Testis (tissue), 2 donors: ENCODE measurements around the gene MSI2.

ENCODE experiments used
- POLR2A ChIP-seq: fragments of 450-650 bp; IDR thresholded peaks from one replicate; pipeline ENCODE4 v1.6.1; 2017; ENCODE audit warnings: antibody characterized with exemption, mild to moderate bottlenecking, moderate library complexity
- TF ChIP-seq, protein P1 (sequence below), 3 experiments: fragments of 450-650 bp in 2 of 3; fragments of 200-600 bp in 1 of 3; sonication (generic) in 1 of 3; IDR thresholded peaks; one replicate each; pipeline ENCODE4 v1.5.1; 2016 to 2019; ENCODE audit warnings: antibody characterized with exemption in 3 of 3, mild to moderate bottlenecking in 2 of 3, moderate library complexity in 1 of 3

GRCh38 chr17:57451643-57452042, 195.3 kb downstream of the MSI2 start:
- TF ChIP-seq, protein P1, sequence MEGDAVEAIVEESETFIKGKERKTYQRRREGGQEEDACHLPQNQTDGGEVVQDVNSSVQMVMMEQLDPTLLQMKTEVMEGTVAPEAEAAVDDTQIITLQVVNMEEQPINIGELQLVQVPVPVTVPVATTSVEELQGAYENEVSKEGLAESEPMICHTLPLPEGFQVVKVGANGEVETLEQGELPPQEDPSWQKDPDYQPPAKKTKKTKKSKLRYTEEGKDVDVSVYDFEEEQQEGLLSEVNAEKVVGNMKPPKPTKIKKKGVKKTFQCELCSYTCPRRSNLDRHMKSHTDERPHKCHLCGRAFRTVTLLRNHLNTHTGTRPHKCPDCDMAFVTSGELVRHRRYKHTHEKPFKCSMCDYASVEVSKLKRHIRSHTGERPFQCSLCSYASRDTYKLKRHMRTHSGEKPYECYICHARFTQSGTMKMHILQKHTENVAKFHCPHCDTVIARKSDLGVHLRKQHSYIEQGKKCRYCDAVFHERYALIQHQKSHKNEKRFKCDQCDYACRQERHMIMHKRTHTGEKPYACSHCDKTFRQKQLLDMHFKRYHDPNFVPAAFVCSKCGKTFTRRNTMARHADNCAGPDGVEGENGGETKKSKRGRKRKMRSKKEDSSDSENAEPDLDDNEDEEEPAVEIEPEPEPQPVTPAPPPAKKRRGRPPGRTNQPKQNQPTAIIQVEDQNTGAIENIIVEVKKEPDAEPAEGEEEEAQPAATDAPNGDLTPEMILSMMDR (IDR thresholded peaks at IDR 0.05): no peak
- no peak for TF ChIP-seq POLR2A
